ENCODE data around the gene POC1B.

POC1B gene

GRCh38 chr12:89516633-89517032 lies 9.2 kb downstream of the POC1B start:
- Histone ChIP-seq H3K36me3 (ENCODE audit: insufficient read depth, low read length) (no peaks in the 10 kb centered on the region), H3K9me3 (ENCODE audit: low read depth, low read length) (no peaks in the 10 kb centered on the region), H3K27ac (no peak overlapping the region), H3K4me3 (no peak overlapping the region), H3K9ac (ENCODE audit: insufficient read length) (no peak overlapping the region)
- TF ChIP-seq FOXP2 (optimal IDR thresholded peaks at IDR 0.05; ENCODE audit: control extremely low read depth, extremely low read length, insufficient read depth): no peak
- no peak for TF ChIP-seq EZH2 (IDR thresholded peaks at IDR 0.05)
- no peak for TF ChIP-seq POLR2AphosphoS5 (IDR thresholded peaks at IDR 0.05; ENCODE audit: borderline replicate concordance, low read depth, low read length)
- no peak for DNase-seq (ENCODE audit: low read depth, low spot score)

- H3K4me3 ChIP-seq: no peak overlapping the region
- no peak overlapping the region for H3K9ac ChIP-seq (ENCODE audit: insufficient read length)
- no peaks in the 10 kb centered on the region for H3K9me3 ChIP-seq (ENCODE audit: low read depth, low read length)
- H3K36me3 ChIP-seq (ENCODE audit: insufficient read depth, low read length): no peaks in the 10 kb centered on the region
- H3K27ac ChIP-seq: no peak overlapping the region
- DNase-seq (ENCODE audit: low read depth, low spot score): no peak
- no peak for TF ChIP-seq FOXP2 (optimal IDR thresholded peaks at IDR 0.05; ENCODE audit: control extremely low read depth, extremely low read length, insufficient read depth)
- no peak for TF ChIP-seq EZH2 (IDR thresholded peaks at IDR 0.05)
- TF ChIP-seq POLR2AphosphoS5 (IDR thresholded peaks at IDR 0.05; ENCODE audit: borderline replicate concordance, low read depth, low read length): no peak
Observed at GRCh38 chr12:89514751-89515150, 11.1 kb downstream of the POC1B start.

GRCh38 chr12:89513544-89513943 lies 12.3 kb downstream of the POC1B start:
- no peak for DNase-seq (ENCODE audit: low read depth, low spot score)
- Histone ChIP-seq H3K4me3 (no peak overlapping the region), H3K27ac (no peak overlapping the region), H3K36me3 (ENCODE audit: insufficient read depth, low read length) (no peaks in the 10 kb centered on the region), H3K9ac (ENCODE audit: insufficient read length) (no peak overlapping the region), H3K9me3 (ENCODE audit: low read depth, low read length) (no peaks in the 10 kb centered on the region)
- TF ChIP-seq FOXP2 (optimal IDR thresholded peaks at IDR 0.05; ENCODE audit: control extremely low read depth, extremely low read length, insufficient read depth) (no peak), EZH2 (IDR thresholded peaks at IDR 0.05) (no peak), POLR2AphosphoS5 (IDR thresholded peaks at IDR 0.05; ENCODE audit: borderline replicate concordance, low read depth, low read length) (no peak)

GRCh38 chr12:89507015-89507824 lies 18.6 kb downstream of the POC1B start:
- Histone ChIP-seq H3K36me3 (ENCODE audit: insufficient read depth, low read length) (no peaks in the 10 kb centered on the region), H3K9ac (ENCODE audit: insufficient read length) (no peak overlapping the region), H3K27ac (no peak overlapping the region; the same call in 1 of the 2 replicates), H3K4me3 (no peak overlapping the region), H3K9me3 (ENCODE audit: low read depth, low read length) (no peaks in the 10 kb centered on the region)
- TF ChIP-seq EZH2 (IDR thresholded peaks at IDR 0.05) (no peak), POLR2AphosphoS5 (IDR thresholded peaks at IDR 0.05; ENCODE audit: borderline replicate concordance, low read depth, low read length) (no peak), FOXP2 (optimal IDR thresholded peaks at IDR 0.05; ENCODE audit: control extremely low read depth, extremely low read length, insufficient read depth) (no peak)
- no peak for DNase-seq (ENCODE audit: low read depth, low spot score)

GRCh38 chr12:89506050-89506449 lies 19.8 kb downstream of the POC1B start:
- Histone ChIP-seq H3K9me3 (ENCODE audit: low read depth, low read length) (no peaks in the 10 kb centered on the region), H3K36me3 (ENCODE audit: insufficient read depth, low read length) (no peaks in the 10 kb centered on the region), H3K27ac (no peak overlapping the region), H3K9ac (ENCODE audit: insufficient read length) (no peak overlapping the region), H3K4me3 (no peak overlapping the region)
- no peak for TF ChIP-seq EZH2 (IDR thresholded peaks at IDR 0.05)
- TF ChIP-seq POLR2AphosphoS5 (IDR thresholded peaks at IDR 0.05; ENCODE audit: borderline replicate concordance, low read depth, low read length): no peak
- no peak for TF ChIP-seq FOXP2 (optimal IDR thresholded peaks at IDR 0.05; ENCODE audit: control extremely low read depth, extremely low read length, insufficient read depth)
- no peak for DNase-seq (ENCODE audit: low read depth, low spot score)

- Histone ChIP-seq H3K36me3 (ENCODE audit: insufficient read depth, low read length) (no peaks in the 10 kb centered on the region), H3K27ac (no peak overlapping the region), H3K4me3 (no peak overlapping the region), H3K9ac (ENCODE audit: insufficient read length) (no peak overlapping the region), H3K9me3 (ENCODE audit: low read depth, low read length) (no peaks in the 10 kb centered on the region)
- no peak for DNase-seq (ENCODE audit: low read depth, low spot score)
- no peak for TF ChIP-seq EZH2 (IDR thresholded peaks at IDR 0.05)
- TF ChIP-seq FOXP2 (optimal IDR thresholded peaks at IDR 0.05; ENCODE audit: control extremely low read depth, extremely low read length, insufficient read depth): no peak
- no peak for TF ChIP-seq POLR2AphosphoS5 (IDR thresholded peaks at IDR 0.05; ENCODE audit: borderline replicate concordance, low read depth, low read length)
Observed at GRCh38 chr12:89504560-89505346, 21.1 kb downstream of the POC1B start.

GRCh38 chr12:89501793-89502192 lies 24.1 kb downstream of the POC1B start:
- Histone ChIP-seq H3K27ac (no peak overlapping the region), H3K36me3 (ENCODE audit: insufficient read depth, low read length) (no peaks in the 10 kb centered on the region), H3K9me3 (ENCODE audit: low read depth, low read length) (no peaks in the 10 kb centered on the region), H3K4me3 (no peak overlapping the region), H3K9ac (ENCODE audit: insufficient read length) (no peak overlapping the region)
- TF ChIP-seq POLR2AphosphoS5 (IDR thresholded peaks at IDR 0.05; ENCODE audit: borderline replicate concordance, low read depth, low read length): no peak
- TF ChIP-seq FOXP2 (optimal IDR thresholded peaks at IDR 0.05; ENCODE audit: control extremely low read depth, extremely low read length, insufficient read depth): no peak
- TF ChIP-seq EZH2 (IDR thresholded peaks at IDR 0.05): no peak
- no peak for DNase-seq (ENCODE audit: low read depth, low spot score)

- TF ChIP-seq EZH2 (IDR thresholded peaks at IDR 0.05): no peak
- TF ChIP-seq FOXP2 (optimal IDR thresholded peaks at IDR 0.05; ENCODE audit: control extremely low read depth, extremely low read length, insufficient read depth): no peak
- TF ChIP-seq POLR2AphosphoS5 (IDR thresholded peaks at IDR 0.05; ENCODE audit: borderline replicate concordance, low read depth, low read length): no peak
- no peaks in the 10 kb centered on the region for H3K36me3 ChIP-seq (ENCODE audit: insufficient read depth, low read length)
- H3K9me3 ChIP-seq (ENCODE audit: low read depth, low read length): no peaks in the 10 kb centered on the region
- H3K4me3 ChIP-seq: no peak overlapping the region
- H3K27ac ChIP-seq: no peak overlapping the region
- no peak for DNase-seq (ENCODE audit: low read depth, low spot score)
- H3K9ac ChIP-seq (ENCODE audit: insufficient read length): no peak overlapping the region
Observed at GRCh38 chr12:89499857-89500256, 26.0 kb downstream of the POC1B start.
